ENCODE data around the gene CROCC2. TPM values are rescaled to one million over a fixed set of nuclear protein-coding genes. Genes with fewer than 3 reads are reported as not detected.

Gene CROCC2
- total and polyA plus RNA-seq, 2 experiments from 2014 or later, result not detected

GRCh38 chr2:240987588-240987987 lies 81.5 kb downstream of the CROCC2 start:
- no peak overlapping the region for H3K4me3 ChIP-seq
- H3K27me3 ChIP-seq, result peaks cover 16% of the 10 kb centered on the region
- H3K36me3 ChIP-seq, result no peaks in the 10 kb centered on the region
- TF ChIP-seq, protein P1, sequence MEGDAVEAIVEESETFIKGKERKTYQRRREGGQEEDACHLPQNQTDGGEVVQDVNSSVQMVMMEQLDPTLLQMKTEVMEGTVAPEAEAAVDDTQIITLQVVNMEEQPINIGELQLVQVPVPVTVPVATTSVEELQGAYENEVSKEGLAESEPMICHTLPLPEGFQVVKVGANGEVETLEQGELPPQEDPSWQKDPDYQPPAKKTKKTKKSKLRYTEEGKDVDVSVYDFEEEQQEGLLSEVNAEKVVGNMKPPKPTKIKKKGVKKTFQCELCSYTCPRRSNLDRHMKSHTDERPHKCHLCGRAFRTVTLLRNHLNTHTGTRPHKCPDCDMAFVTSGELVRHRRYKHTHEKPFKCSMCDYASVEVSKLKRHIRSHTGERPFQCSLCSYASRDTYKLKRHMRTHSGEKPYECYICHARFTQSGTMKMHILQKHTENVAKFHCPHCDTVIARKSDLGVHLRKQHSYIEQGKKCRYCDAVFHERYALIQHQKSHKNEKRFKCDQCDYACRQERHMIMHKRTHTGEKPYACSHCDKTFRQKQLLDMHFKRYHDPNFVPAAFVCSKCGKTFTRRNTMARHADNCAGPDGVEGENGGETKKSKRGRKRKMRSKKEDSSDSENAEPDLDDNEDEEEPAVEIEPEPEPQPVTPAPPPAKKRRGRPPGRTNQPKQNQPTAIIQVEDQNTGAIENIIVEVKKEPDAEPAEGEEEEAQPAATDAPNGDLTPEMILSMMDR (IDR thresholded peaks at IDR 0.05; ENCODE audit: low read depth, low read length), result no peak
- no peak for DNase-seq (ENCODE audit: low read depth in 1 of 2, low spot score in 1 of 2)
- no peaks in the 10 kb centered on the region for H3K4me1 ChIP-seq (ENCODE audit: low read depth)
- H3K9me3 ChIP-seq (ENCODE audit: low read depth), result no peaks in the 10 kb centered on the region
- H3K27ac ChIP-seq, result no peak overlapping the region

DNA sequence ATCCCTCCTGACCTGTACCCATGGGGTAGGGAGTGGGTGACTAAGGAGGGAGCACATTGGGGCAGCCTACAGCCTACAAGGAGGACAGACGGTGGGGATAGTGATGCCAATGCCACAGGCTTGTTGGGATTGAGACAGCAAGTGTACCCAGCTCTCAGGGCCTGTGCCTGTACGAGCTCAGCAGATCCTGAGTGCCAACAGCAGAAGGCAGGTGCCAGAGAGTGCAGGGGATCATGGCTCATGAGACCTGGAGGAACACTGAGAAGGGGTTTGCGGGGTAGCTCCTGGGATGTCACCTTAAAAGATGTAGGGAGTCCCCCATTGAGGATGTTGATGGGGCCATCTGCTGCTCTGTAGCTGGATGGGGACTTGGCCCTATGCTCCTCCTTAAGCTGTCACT lies 82.0 kb downstream of the CROCC2 start:
- H3K27ac ChIP-seq, result no peak overlapping the region
- TF ChIP-seq, protein P1 (IDR thresholded peaks at IDR 0.05; ENCODE audit: low read depth, low read length), result no peak
- no peak overlapping the region for H3K4me3 ChIP-seq
- DNase-seq (ENCODE audit: low read depth in 1 of 2, low spot score in 1 of 2), result no peak
- no peaks in the 10 kb centered on the region for H3K9me3 ChIP-seq (ENCODE audit: low read depth)
- no peaks in the 10 kb centered on the region for H3K4me1 ChIP-seq (ENCODE audit: low read depth)
- H3K27me3 ChIP-seq, result peaks cover 10% of the 10 kb centered on the region
- H3K36me3 ChIP-seq, result no peaks in the 10 kb centered on the region

DNA sequence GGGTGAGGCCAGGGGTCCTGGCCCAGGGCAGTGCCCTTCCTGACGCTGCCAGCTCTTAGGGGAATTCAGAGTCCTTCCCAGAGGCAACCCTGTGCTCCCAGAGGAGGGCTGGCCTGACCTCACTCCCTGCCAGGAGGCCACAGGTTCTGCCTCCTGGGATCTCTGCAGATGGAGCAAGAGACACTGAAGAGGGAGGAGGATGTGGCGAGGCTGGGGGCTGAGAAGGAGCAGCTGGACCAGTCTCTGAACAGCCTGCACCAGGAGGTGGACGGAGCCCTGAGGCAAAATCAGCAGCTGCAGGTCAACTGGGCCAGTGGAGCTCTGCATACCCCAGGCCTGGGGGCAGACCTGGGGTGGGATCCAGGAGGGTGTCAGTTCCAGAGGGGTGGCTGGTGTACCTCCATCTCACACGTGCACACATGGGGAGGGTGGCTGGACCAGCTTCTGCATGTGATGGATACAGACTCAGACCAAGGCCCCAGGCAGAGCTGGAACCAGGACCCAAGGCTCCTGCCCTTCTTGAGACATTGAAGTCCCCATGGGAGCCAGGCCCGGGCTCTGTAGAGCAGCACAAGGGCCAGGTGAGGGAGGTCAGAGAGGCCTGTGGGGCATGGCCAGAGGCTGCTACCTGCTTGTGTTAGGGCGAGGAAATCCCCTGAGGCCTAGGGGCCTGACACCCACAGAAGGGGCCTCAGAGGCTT lies 82.6 kb downstream of the CROCC2 start:
- H3K4me1 ChIP-seq (ENCODE audit: low read depth), result no peaks in the 10 kb centered on the region
- DNase-seq (ENCODE audit: low read depth in 1 of 2, low spot score in 1 of 2), result no peak
- H3K36me3 ChIP-seq, result no peaks in the 10 kb centered on the region
- TF ChIP-seq, protein P1 (IDR thresholded peaks at IDR 0.05; ENCODE audit: low read depth, low read length), result no peak
- H3K9me3 ChIP-seq (ENCODE audit: low read depth), result no peaks in the 10 kb centered on the region
- no peak overlapping the region for H3K4me3 ChIP-seq
- H3K27ac ChIP-seq, result no peak overlapping the region
- H3K27me3 ChIP-seq, result peaks cover 5% of the 10 kb centered on the region

GRCh38 chr2:240989451-240990265 lies 83.5 kb downstream of the CROCC2 start:
- H3K27me3 ChIP-seq, result no peaks in the 10 kb centered on the region
- no peak overlapping the region for H3K27ac ChIP-seq
- no peaks in the 10 kb centered on the region for H3K4me1 ChIP-seq (ENCODE audit: low read depth)
- H3K36me3 ChIP-seq, result no peaks in the 10 kb centered on the region
- H3K9me3 ChIP-seq (ENCODE audit: low read depth), result no peaks in the 10 kb centered on the region
- DNase-seq (ENCODE audit: low read depth in 1 of 2, low spot score in 1 of 2), result peak in 1 of 2 donors; percentile 43
- H3K4me3 ChIP-seq, result no peak overlapping the region
- TF ChIP-seq, protein P1 (IDR thresholded peaks at IDR 0.05; ENCODE audit: low read depth, low read length), result peak; percentile 52

DNA sequence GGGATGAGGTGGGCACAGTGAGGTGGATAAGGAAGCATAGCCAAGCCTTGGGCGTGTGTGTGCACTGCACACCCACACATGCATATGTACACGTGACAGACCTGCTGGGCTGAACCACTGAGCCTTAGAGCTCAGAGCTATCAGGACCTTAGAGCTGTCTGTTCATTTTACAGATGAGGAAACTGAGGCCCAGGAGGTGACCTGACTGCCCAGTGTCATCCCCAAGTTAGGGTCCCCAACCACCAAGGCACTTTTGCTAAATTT lies 84.1 kb downstream of the CROCC2 start:
- H3K9me3 ChIP-seq (ENCODE audit: low read depth), result no peaks in the 10 kb centered on the region
- no peak for DNase-seq (ENCODE audit: low read depth in 1 of 2, low spot score in 1 of 2)
- H3K36me3 ChIP-seq, result no peaks in the 10 kb centered on the region
- TF ChIP-seq, protein P1 (IDR thresholded peaks at IDR 0.05; ENCODE audit: low read depth, low read length), result no peak
- no peaks in the 10 kb centered on the region for H3K4me1 ChIP-seq (ENCODE audit: low read depth)
- H3K27ac ChIP-seq, result no peak overlapping the region
- no peak overlapping the region for H3K4me3 ChIP-seq
- H3K27me3 ChIP-seq, result no peaks in the 10 kb centered on the region
